ENCODE measurements around the gene MXD3.
A peak's percentile ranks its signal among the peaks of the same experiment; 100 is the strongest.
"Not testable (repeated sequence)": the region's sequence is repeated elsewhere in the genome, so short reads cannot be mapped to it uniquely, and the experiment has no call there.

Gene MXD3, protein sequence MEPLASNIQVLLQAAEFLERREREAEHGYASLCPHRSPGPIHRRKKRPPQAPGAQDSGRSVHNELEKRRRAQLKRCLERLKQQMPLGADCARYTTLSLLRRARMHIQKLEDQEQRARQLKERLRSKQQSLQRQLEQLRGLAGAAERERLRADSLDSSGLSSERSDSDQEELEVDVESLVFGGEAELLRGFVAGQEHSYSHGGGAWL

DNA sequence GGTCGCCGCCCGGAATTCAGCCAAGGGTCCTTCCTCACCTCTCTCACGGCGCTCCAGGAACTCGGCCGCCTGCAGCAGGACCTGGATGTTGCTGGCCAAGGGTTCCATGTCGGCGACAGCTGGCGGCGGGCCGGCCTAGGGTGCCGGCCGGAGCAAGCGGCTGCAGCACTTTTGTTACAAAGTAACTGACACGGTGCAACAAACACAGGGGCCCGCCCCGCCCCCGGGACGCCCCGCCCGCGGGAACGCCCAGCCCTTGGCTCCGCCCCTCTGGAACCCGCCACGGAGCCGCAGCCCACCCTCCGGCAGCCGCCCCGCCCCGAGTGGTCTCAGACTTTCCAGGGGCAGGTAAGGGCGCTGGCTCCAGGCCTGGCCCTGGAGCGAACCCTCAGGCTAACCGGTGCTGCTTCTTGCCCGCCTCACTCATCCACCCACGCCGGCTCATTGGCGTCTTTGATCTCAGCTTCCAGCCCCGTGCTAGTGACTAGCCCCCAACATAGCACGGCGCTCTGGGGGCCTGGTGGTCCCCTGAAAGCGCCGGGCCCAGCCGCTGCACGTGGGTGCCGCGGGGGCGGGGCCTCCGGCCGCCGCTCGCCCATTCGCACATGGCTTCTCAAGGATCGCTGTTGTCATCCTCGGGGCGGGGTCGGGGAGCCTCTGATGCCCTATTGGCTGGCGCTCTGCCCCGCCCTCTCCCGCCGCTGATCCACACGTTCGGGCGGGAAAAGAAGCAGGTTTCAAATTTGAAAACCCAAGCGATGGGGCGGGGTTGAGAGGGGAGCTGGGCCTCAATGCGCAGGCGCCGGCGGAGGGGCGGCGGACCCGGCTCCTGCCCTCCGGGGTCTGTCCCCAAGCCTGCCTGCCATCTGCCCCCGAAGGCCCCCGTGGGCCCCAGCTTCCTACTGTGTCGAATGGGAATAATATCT, at the start of gene MXD3:
Gene MXD3 (minus strand): TSS at position 176 of the 926 bp plus-strand sequence. CDS start 68 bp downstream, at position 108.
- peak; percentile 83 to 85 for DNase-seq (ENCODE audit: low read depth in 2 of 2)

DNA sequence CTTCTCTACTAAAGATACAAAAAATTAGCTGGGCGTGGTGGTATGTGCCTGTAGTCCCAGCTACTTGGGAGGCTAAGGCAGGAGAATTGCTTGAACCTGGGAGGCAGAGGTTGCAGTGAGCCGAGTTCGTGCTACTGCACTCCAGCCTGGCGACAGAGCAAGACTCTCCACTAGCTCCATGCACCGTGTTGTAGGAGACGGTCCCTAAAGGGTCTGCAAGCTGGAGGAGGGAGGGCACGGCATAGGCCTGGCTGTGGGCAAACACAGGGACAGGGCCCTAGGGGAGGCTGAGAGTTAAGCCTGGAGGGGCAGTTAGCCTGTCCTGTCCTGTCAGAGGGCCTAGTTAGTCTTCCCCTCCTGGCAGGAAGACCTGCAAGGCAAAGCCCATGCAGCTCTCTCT, 49.0 kb upstream of the MXD3 start:
- not testable (repeated sequence) for DNase-seq (ENCODE audit: low read depth in 2 of 2)

DNA sequence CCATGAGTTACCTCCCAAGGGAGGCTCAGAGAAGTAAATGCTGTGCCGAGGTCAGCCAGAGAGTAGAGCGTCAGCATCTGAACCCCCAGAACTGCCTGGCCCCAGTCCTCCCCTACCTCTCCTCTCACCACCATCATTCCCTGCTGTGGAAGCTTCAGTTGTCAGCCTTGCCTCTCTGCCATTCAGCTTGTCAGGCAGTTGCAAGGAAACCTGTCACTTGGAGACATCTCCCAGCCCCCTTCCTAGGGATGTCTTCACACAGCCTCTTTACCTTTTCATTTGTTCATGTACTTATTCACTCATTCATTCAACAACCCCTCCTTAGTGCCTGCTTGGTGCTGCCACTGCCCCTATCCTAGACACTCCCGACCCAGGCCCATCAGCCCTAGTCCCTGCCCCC, 48.2 kb upstream of the MXD3 start:
- DNase-seq (ENCODE audit: low read depth in 2 of 2) = no peak

DNA sequence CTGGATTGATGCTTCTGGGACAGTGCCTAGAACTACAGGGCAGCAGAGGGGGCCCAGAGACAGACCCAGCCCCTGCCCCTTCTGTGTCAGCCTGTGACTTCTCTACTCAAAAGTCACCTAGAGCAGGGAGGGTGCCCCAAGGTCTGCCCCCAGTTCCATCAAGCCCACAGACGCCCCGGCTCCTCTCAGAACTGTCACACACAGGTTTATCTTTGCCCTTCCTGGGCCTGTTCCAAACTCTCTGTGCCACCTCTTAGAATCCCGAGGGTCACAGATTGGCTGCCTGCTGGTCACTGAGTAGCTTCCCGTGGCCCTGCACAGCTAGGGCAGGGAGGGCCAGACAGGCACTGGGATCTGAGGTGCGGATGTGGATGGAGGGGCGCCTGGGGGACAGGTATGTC, 47.8 kb upstream of the MXD3 start:
- no peak for DNase-seq (ENCODE audit: low read depth in 2 of 2)

DNA sequence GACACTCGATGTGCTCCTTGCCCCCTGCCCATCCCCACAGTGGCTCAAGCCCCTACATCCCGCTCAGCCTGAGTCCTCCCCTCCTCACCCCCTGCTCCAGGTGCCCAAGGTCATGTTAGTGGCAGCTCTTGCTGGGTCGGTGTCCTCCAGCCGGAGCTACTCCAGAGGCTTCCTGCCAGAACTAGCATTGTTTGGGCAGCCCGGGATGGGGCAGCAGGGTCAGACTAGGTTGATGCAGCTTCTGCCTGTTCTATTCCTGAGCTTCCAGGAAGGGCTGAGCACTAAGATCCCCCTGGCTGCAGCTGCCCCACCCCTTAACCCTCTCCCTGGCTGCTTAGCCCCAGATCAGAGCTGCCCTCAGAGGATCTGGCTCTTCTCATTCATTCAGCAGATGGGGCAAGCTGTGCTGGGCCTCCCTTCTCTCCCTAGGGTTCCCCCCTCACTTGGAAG, 46.7 kb upstream of the MXD3 start:
- DNase-seq (ENCODE audit: low read depth in 2 of 2) = no peak

DNA sequence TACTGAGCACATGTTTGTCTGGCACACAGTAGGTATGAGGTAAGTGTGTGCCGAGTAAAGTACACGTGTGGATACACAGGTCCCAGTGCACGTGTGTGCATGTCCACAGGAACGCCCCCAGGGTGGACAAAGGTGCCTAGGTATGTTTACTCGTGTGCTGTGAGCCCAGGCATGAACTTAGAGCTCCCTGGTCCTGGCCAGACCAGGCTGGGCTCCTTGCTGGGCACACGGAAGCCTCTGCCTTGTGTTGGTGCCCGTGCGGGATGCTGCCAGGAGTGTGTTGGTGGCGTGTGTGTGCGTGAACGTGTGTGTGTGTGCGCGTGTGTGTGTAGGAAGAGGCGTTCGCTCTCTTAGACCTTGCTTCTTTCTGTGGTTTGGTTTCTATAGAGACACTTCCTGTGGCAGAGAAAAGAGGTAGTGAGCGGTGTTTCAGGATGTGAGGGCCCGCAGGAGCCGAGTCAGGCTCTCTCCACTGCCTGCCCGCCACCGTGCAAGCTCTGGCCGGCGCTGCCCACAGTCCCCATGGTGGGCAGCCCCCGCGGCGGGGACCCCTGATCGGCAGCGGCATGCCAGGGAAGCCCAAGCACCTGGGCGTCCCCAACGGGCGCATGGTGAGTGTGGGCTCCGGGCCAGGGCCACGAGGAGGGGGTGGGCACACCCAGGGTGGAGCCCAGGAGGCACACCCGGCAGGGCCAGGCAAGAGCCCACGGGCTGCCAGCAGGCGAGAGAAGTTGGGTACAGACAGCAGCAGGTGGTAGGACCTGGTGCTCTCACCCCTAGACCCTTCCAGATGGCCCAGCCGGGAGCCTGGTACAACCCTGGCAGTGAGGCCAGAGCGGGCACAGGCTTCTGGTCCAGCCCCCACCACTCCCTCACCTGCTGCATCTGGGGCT, 46.0 kb upstream of the MXD3 start, which contains the start of gene RGS14:
Gene RGS14 (plus strand): TSS at position 466 of the 893 bp plus-strand sequence. CDS start 101 bp downstream, at position 567.
- DNase-seq (ENCODE audit: low read depth in 2 of 2) = no peak

DNA sequence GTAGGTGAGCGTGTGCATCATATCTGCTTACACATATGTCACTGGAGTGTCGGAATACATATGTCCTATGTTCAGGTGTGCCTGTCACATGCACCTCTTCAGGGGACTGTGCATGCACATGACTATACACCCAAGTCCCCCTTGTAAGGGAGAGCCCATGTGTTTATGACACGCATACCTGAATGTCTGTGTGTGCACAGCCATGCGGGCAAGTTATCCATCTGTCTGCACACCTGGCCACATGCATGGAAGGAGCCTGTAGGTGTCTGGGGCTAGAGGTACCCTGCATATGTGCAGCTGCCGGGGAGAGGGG, 45.4 kb upstream of the MXD3 start:
- DNase-seq (ENCODE audit: low read depth in 2 of 2) = no peak

DNA sequence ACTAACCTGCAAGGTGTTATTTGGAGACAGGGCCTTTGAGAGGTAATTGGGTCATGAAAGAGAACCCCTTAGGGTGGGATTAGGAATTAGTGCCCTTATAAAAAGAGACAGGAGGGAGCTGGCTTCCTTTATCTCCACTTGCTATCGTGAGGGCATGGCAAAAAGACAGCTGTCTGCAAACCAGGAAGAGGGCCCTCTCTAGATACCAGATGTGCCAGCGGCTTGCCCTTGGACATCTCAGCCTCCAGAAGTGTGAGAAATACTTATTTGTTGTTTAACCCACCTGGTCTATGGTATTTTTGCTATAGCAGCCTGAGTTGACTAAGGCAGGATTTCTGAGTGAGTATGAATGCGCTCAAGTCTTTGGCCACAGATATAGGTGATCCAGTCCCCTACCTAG, 45.0 kb upstream of the MXD3 start:
- DNase-seq (ENCODE audit: low read depth in 2 of 2) = no peak

DNA sequence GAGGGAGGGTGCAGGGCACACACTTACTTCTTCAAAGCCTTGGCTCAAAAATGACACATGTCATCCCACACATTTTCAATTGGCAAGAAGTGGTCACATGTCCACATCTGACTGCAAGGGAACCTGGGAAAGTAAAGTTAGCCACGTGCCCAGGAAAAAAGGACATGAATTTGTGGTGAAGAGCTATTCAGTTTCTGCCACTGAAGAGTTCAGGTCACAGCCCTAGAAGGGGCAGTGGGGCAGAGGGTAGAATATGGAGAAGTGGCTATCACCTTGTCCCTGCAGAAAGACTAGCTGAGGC, 44.1 kb upstream of the MXD3 start:
- DNase-seq (ENCODE audit: low read depth in 2 of 2) = no peak

DNA sequence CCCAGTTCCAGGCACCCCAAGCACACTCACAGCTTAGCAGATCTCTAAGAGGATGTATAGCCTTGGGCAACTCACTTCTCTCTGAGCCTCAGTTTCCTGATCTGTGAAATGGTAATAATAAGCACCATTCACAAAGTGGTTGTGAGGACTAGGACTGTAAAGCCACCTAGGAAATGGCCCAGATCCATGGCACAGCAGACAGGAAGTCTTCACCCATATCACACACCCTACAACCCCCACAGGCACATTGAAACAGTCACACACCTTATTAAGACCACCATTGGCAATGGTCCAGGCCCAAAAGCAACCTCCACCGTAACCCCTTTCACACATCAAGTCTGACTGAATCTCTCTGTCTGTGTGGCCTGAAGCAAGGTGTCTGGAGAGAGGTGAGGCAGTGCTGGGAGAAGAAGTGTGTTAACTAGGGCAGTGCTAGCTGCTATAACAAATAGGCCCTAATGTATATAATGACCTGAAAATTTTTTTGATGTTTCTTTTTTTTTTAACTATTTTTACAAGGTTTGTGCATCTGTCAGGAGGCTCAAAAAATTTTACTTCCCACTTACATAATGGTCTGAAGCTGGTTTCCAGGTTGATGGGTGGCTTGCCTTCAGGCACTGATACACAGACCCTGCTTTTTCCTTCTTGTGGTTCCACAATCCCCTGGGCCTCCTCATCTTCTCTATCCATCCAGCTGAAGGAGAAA, 43.6 kb upstream of the MXD3 start:
- DNase-seq (ENCODE audit: low read depth in 2 of 2) = no peak

DNA sequence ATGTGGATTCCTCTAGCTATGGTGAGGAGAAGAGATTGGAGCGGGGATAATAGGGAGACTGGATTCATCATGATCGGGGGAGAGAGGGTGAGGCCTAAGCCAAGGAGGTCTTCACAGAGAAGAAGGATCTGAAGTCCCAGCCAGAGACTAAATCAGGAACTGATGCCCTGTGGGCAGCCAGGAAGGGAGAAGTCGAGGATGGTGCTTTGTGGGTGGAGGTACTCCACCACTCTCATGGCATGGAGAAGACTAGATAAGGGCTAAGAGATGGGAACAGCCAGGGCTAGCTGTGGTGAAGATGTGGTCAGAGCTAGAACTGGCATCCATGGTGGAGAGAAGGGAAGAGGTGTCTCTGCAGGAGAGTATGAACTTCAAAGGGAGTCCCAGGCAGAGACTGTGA, 43.0 kb upstream of the MXD3 start:
- DNase-seq (ENCODE audit: low read depth in 2 of 2) = no peak

DNA sequence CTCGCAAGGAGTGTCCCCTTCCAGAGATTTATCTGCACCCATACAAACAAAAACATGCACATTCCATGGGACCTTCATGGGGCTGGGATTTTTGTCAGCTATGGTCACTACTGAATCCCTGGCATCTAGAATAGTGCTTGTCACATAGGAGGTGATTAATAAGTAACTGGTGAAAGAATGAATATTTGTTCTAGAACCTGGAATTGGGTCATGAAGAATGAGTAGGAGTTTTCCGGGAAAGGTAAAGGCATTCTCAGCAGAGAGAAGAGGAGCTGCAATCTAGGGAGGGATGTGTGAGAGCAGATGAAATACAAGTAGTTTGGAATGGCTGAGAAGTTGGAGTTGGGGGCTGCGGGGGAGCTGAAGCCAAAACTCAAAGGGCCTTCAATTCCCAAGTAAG, 42.6 kb upstream of the MXD3 start:
- DNase-seq (ENCODE audit: low read depth in 2 of 2) = no peak

DNA sequence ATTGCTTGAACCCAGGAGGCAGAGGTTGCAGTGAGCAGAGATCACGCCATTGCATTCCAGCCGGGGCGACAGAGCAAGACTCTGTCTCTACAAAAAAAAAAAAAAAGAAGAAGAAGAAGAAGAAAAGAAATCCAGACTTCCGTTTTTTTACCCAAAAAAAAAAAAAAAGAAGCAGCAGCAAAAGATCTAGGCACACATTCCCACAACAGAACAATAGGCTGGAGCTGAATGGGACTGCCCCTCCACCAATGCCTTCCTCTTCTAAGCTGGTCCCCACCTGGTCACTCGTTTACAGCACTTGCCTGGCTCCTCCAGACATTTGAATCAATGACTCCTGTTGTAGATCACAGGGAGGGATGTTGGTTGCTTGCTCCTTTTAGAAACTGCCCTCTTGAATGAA, 41.4 kb upstream of the MXD3 start:
- DNase-seq (ENCODE audit: low read depth in 2 of 2) = no peak

DNA sequence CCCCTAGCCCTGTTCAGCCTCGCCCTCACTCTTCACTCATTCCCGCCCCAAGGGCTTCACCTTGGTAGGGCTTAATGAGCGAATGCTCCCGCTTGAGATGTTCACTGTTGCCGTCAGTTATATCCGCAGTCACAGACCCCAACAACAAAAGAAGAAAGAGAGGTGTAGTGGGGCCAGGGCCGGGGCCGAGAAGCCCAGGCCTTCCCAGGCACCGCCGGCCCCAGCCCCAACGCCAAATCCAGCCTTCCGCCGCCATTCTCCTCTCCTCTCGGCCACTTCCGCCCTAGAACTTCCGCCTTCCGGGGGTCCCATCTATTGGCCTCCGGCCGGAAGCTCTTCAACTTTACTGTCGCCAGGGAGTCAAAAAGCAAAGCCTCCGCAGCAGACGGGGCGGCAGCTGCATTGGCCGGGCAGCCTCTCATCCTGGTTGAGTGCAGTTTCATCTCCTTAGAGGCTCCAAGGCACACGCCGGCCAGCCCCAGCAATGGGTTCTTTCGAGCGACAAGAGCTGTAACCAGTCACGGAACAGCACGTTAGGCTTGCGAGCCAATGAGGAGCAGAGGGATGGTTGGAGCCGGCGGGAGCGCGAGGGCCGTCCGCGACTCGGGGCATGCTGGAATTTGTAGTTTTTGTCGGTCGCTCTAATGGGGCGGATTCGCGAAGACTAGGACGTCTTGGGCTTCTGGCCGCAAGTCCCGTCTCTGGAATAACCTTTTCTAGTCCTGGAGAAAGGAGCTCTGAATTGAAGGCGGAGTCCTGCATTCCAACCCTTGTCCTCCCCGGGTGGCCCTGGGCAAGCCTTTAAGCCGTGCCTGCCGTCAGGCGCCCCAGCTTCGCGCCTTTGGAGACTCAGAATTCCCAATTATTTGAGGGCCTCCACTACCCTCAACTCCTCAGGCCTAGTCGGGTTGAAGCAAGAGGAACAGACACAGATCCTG, 40.0 kb upstream of the MXD3 start, which contains the start of gene LMAN2:
Gene LMAN2 (minus strand): TSS at position 277 of the 938 bp plus-strand sequence. CDS start 21 bp downstream, at position 256.
- DNase-seq (ENCODE audit: low read depth in 2 of 2) = peak; percentile 92 to 93

DNA sequence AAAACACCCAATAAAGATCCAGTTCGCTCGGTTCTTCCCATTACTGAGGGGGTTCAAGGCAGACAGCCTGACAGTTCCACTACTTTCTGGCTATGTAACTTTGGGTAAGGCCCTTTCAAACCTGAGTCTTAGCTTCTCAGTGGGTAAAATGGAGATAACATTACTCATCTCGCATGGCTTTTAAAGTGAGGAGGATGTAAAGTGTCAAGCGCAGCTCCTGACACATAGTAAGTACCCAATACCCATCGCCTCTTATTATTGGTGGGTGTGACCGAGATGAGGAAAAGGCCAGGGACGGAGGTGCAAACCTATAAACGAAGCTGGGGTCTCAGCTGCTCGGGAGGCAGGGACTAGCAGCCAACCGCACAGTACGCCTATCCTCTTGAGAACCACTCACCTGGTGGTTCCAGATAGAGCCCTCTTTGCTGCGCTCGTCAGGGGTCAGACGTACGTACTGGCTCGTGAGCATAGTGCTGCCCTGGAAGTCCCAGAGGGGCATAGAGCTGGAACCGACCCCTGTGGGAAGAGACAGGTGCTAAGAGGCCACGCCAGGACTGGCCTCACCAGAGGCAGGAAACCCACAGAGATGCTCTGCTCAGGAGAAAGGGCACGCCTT, 39.2 kb upstream of the MXD3 start:
- DNase-seq (ENCODE audit: low read depth in 2 of 2) = no peak

DNA sequence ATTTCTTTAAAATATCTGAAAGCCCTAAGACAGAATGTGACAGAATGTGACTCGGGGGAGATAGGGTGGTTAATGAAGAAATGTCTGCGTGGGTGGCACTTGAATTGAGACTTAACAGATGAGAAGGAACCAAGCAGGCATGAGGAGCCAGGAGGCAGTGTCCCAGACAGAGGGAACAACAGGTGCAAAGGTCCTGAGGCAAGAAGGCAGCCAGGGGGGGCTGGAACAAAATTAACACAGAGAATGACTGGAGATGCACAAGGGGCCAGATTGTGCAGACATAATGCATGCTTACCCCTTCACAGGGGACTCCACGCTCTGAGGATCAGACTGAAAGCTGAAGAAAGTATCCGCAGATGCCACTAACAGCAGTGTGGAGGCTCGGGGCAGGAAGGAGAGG, 38.1 kb upstream of the MXD3 start:
- no peak for DNase-seq (ENCODE audit: low read depth in 2 of 2)

DNA sequence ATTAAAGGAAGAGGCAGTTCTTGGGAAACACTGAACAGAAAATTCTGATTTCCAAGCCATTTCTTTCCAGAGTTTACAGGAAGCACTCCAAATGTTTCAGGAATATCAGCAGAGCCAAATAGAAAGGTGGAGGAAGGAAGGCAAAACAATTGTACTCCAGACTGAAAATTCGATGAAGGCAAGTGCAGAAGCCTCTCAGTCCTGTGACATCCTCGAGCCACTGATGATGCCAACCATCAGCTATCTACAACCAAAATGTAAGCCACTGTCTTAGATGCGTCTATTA, 37.6 kb upstream of the MXD3 start:
- DNase-seq (ENCODE audit: low read depth in 2 of 2) = no peak

DNA sequence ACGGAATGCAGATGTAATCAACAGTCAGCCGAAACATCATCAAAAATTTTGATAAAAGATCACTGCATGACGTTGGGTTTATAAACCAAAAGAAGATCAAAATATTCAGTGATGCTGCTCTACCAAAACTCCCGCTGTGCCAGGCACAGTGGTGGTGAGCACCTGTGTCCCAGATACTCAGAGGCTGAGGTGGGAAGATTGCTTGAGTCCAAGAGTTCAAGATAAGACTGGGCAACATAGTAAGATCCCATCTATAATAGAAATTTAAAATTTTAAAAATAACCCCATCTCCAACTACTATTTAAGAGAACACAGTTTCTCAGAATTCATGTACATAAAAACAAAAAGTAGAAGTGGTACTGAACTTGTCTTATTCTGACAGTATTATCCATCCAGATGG, 36.0 kb upstream of the MXD3 start:
- DNase-seq (ENCODE audit: low read depth in 2 of 2) = no peak

DNA sequence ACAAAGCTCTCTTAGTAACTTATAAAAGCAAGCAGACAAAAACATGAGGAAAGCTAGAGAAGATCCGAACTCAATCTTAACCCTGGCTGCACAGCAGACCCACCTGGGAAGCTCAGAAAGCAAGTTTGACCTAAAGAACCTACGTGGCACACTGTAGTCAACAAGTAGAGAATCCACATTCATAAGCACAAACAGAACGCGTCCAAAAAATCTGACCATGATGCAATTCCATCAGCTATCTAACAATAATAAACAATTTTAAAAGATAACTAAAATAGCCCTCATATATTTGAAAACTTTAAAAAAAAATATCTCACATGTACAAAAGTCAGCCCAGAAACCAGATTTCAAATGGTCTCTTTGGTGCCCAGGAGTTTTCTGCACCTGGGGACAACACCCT, 35.1 kb upstream of the MXD3 start:
- DNase-seq (ENCODE audit: low read depth in 2 of 2) = no peak

DNA sequence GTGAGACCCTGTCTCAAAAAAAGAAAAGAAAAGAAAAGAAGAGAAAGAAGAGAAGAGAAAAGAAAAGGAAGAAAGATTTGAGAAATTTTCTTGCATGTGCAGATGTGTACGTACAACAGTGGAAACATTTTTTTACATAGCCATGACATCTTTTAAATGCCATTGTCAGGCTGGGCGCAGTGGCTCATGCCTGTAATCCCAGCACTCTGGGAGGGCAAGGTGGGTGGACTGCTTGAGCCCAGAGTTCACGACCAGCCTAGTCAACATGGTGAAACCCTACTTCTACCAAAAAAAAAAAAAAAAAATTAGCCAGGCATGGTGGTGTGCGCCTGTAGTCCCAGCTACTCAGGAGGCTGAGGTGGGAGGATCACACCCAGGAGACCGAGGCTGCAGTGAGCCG, 33.2 kb upstream of the MXD3 start:
- DNase-seq (ENCODE audit: low read depth in 2 of 2) = no peak

Data from fibroblast of skin of left biceps (primary cell).